ENCODE data around the gene HEY2. TPM values are rescaled to one million over a fixed set of nuclear protein-coding genes. Genes with fewer than 3 reads are reported as not detected.

The HEY2 gene
- polyA plus RNA-seq, 4 donors: 0.87 to 8.4 (median 7.5) TPM

Other genes starting within 250 kb of the HEY2 start
- gene NCOA7, start 41.3 kb downstream of the HEY2 start, polyA plus RNA-seq (ENCODE audit: insufficient read length in 4 of 4): 10 to 100 TPM; 33.7 to 54.6 (median 39.2) TPM
- gene HINT3, start 207.1 kb downstream of the HEY2 start, polyA plus RNA-seq (ENCODE audit: insufficient read length in 4 of 4): 10 to 100 TPM; 31.8 to 36.8 (median 36.5) TPM
- gene TRMT11, start 236.9 kb downstream of the HEY2 start, polyA plus RNA-seq (ENCODE audit: insufficient read length in 4 of 4): 10 to 100 TPM; 30.8 to 34.4 (median 31.2) TPM

Data from left renal pelvis (tissue), 4 donors.